ENCODE results near the gene RCL1. TPM values are rescaled to one million over a fixed set of nuclear protein-coding genes. Genes with fewer than 3 reads are reported as not detected.

The RCL1 gene
- total RNA-seq, 1 experiment from 2014 or later = 51.7 TPM

DNA sequence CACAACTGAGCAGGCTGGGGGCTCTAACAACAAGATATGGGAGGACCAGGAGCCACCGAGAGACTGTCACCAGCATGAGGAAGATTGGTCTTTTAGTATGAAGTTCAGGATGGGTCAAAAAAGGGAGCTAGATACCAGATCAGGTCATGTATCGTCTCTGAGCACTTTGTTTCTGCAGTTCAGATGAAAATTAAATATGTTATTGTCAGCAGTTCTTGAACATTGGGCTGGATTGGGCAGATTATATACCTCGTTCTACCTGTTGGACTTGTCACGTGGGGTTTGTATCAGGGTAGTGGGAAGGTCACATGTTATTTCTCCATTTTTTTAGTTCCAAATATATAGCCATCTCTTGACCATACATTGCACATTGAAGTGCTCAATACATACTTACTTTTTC, 47.3 kb downstream of the RCL1 start:
- DNase-seq (ENCODE audit: low spot score) = no peak

DNA sequence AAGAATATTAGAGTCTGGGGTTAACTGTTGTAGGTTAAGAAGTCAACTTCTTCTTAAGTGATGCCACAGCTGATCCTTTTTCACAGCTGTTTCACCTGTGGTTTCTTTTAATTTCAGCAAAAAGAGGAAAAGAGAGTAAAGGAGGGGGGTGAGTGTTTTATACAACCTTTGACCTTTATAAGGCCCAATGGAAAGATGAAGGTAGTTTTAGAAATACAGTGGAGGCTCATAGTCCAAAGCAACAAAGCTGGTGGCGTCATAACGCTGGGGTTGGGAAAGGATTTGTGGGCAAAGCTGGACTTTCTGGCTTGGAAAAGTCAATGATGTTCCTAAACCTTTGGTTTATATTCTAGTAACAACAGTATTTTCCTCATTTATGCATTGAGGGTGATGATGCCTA, 49.5 kb downstream of the RCL1 start:
- no peak for DNase-seq (ENCODE audit: low spot score)

DNA sequence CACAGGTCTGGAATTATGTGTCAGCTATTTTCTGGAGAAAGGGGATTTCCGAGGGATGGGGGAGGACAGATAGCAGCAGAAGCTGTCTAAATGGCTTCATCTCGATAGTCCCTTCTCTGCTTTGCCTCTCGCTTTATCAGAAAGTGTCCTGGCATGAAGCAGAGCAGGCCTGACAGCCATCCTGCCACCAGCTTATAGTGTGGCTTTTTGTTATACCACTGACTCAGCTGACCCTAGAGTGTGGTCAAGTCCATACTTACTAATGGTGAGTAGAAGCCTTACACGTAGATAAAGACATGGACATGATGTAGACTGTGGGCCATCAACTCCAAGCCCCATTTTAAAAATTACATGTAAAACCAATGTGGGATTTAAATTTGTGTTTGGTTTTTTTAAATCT, 50.0 kb downstream of the RCL1 start:
- DNase-seq (ENCODE audit: low spot score) = no peak

DNA sequence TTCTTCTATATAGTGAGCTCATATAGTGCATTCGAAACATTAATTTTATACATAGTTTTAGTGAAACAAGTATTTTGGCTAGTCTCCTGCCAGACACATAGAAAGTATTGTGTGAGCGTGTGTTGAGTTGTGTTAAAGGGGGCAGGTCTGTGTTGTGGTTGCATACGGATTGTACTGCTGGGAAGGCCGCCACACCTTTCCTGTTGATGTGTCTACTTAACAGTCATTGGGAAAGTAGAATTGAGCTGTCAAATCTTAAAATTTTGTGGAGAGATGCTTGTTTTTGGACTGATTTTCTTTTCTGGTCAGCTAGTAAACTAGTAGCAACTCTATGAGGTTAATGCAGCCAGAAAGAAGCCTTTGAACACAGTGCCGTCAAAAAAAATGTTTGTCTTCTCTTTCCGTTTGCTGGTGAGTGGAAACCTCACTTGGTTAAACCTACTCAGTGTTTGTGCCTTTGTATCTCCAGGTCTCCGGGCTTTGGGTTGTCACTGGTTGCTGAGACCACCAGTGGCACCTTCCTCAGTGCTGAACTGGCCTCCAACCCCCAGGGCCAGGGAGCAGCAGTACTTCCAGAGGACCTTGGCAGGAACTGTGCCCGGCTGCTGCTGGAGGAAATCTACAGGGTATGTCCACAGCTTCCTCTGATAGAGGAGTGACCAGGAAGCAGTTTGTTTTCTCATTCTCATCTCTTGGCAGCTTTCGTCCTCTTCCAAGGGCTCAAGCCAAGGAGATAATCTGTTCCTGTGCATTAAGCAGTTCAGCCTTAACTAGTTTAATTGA, 51.5 kb downstream of the RCL1 start:
- no peak for DNase-seq (ENCODE audit: low spot score)

GRCh38 chr9:4849369-4849768, 56.6 kb downstream of the RCL1 start:
- peak; percentile 37 for DNase-seq (ENCODE audit: low spot score)

- DNase-seq (ENCODE audit: low spot score) = no peak
Observed at GRCh38 chr9:4850603-4851310, 58.0 kb downstream of the RCL1 start.

DNA sequence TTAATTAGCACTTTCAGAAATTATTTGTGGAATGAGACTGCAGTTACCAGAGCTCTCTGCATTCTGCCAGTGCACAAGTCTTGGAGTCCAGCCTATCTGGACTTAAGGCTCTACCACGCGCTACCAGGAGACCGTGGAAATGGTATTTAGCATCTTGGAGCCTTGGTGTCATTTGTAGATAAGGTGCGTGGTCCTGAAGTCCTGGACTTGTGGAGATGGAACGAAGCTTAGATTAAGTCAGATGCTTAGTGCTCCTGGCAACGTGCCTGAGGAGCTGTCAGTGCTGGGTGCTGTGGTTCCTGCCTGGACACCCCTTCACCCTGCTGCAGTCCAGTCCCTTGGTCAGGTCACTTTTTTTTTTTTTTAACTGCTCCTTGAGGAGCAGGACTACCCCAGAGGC, 59.7 kb downstream of the RCL1 start:
- no peak for DNase-seq (ENCODE audit: low spot score)

DNA sequence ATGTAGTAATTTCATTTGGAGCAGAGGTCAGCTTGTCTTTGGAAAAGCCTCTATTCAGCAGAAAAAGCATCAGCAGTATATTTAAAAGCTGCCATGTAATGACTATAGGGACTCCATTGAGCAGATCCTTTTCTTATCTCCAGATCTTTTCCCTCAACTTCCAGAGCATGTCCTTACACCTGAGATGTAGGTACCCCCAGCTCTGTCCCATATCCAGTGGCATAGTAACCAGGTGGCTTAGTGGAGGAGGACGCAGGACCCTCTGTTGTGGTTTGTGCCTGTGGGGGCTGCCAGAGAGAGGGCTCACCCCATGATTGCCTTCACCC, 61.5 kb downstream of the RCL1 start:
- no peak for DNase-seq (ENCODE audit: low spot score)

- no peak for DNase-seq (ENCODE audit: low spot score)
Observed at GRCh38 chr9:4855841-4856240, 63.1 kb downstream of the RCL1 start.

DNA sequence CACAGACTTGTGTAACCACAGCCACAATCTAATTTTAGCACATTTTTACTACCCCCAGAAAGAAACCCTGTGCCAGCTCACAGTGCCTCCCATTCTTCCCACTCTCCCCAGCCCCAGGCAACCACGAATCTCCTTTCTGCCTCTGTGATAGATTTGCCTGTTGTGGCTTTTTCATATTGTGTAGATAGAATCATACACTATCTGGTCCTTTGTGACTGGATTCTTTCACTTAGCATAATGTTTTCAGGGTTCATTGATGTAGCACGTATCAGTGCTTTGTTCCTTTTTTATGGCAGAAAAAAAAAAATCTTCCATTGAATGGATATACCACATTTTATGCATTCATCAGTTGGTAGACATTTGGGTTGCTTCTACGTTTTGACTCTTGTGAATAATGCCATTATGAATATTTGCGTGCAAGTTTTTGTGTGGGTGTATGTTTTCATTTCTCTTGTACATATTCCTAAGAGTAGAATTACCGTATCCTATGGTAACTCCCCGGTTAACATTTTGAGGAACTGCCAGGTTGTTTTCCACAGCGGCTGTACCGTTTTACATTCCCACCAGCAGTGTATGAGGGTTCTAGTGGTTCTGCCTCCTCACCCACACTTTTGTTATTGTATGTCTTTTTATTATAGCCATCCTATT, 64.5 kb downstream of the RCL1 start:
- no peak for DNase-seq (ENCODE audit: low spot score)

DNA sequence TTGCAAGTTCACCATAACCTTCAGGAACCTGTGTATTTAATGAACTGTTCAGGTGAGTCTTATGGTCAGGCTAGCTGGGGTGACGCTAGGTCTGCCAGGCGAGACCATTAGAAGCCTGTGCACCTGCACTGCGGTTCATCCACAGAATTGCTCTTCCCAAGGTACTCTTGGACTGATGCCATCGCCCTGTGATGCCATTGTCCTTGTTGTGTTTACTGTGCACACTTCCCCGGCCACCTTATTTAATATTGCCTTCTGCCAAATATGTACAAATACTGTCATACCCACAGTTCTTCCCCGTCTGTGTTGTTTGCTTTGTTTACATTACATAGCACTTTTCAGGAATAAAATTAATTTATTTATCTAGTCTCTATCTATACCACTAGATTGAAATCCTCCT, 66.3 kb downstream of the RCL1 start:
- DNase-seq (ENCODE audit: low spot score) = no peak

DNA sequence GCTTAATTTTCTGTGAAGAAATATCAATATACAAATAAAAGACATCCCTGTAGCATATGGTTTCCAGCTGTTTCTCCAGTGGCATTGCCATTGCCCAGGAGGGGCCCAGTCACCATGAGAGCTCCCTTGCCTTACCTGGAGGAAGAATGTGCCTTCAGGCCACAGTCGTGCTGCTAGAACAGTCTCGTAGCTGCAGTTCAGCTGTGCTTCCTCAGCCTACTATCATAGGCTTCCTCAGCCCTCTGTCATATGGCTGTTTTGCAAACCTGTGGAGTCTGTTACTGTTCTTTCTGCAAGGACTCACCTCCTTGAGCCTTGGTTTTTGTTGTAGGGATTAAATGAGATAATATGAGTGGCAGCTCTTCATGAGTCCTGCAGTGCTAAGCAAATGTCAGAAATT, 67.6 kb downstream of the RCL1 start:
- no peak for DNase-seq (ENCODE audit: low spot score)

GRCh38 chr9:4861145-4861544, 68.4 kb downstream of the RCL1 start:
- no peak for DNase-seq (ENCODE audit: low spot score)

DNA sequence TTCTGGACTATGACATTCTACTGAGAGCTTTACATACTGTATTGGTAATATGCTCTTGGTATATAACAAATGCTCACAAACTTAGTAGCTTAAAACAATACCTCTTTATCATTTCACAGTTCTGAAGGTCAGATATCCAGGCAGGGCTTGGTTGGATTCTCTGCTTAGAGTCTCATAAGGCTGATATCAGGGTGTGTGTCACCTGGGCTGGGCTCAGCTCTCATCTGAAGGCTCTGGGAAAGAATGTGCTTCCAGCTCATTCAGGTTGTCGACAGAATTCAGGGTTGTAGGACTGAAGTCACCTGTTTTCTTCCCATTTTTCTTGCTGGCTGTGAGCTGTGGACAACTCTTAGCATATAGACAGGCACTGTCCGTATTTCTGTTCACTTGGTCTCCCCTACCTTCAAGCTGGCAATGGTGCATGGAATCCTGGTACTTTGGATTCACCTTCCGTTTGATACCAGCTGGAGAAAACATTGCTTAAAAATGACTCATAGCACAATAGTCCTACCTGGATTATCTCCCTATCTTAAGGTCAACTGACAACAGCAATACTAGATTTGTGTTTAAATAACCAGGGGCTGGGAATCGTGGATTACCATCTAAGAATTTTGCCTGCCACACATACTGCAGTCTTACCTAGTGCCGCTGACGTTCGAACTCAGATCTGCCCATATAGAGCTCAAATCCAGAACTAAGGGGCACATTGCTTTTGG, 69.2 kb downstream of the RCL1 start:
- DNase-seq (ENCODE audit: low spot score) = no peak

GRCh38 chr9:4862506-4863250, 69.9 kb downstream of the RCL1 start:
- DNase-seq (ENCODE audit: low spot score) = no peak

GRCh38 chr9:4864234-4864661, 71.5 kb downstream of the RCL1 start:
- peak; percentile 50 for DNase-seq (ENCODE audit: low spot score)

- DNase-seq (ENCODE audit: low spot score) = no peak
Observed at GRCh38 chr9:4864698-4865097, 72.0 kb downstream of the RCL1 start.

- no peak for DNase-seq (ENCODE audit: low spot score)
Observed at GRCh38 chr9:4865681-4866080, 72.9 kb downstream of the RCL1 start.

GRCh38 chr9:4866239-4866969, 73.7 kb downstream of the RCL1 start:
- peak; percentile 52 for DNase-seq (ENCODE audit: low spot score)

DNA sequence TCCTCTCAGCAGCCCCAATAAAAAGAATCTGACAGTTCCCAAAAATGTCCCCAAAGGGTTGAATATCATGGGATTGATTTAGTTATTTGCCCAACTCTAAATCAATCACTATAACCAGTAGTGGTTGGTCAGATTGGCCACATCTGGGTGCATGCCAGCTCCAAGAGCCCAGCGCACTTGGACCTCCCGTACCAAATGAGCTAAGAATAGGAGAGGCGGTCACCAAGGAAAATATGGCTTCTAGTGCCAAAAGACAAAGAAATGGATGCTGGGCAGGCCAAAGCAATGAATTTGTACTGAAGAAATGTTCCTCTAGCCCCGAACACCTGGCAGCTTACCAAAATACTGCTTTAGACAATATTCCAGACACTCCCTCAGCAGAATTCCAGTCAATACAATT, 80.3 kb downstream of the RCL1 start:
- DNase-seq (ENCODE audit: low spot score) = no peak

DNA sequence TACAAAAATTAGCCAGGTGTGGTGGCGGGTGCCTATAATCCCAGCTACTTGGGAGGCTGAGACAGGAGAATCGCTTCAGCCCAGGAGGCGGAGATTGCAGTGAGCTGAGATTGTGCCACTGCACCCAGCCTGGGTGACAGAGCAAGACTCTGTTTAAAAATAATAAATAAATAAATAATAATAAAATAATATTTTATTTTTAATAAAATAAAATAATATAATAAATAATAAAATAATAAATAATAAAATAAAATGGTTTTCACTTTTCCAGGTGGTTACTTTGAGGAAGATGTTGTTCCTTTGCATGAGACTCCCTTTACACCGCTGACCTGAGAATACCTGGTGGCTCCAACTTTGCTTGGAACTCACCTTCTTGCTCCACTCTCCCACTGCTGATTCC, 82.8 kb downstream of the RCL1 start:
- DNase-seq (ENCODE audit: low spot score) = no peak
